NOMO-1 treated with dmso at 0.1 percent for 144 hours (cell line): ENCODE measurements around the gene SPEM2.

ENCODE experiments used
- DNase-seq: peaks from one replicate; lab custom pipeline; 2025; ENCODE audit not compliant: unreplicated experiment; lab: John Stamatoyannopoulos, UW

Gene SPEM2

DNA sequence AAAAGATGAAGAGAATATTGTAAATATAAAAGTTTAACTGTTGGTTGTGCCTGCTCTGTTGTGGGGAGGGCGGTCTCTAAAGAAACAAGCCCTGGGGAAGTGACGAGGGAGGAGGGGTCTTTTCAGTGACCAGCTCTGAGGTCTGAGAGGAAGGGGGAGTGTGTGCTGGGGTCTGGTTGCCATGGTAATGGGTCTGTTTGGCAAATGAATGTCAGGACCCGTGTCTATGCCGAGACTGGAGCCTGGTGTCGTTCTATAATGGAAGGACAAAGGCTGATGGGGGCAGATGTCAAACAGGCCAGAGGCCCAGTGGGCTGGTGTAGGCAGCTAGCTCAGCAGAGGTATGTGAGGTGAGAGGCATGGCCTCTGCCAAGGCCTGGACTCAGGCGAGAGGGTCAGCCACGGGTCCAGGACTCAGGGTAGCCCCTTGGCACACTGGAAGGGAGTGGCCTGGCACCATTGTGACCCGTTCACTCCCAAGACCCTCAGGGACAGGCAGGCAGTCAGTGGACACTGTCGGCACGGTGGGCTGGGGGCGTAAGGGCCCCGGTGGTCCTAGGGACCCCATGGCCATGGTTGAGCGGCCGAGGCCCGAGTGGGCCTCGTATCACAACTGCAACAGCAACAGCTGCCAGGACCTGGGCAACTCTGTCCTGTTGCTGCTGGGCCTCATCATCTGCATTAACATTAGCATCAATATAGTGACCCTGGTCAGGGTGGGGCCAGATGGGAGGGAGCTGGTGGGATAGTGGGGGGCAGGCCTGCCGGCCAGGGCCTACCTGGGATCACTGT, 5.4 kb upstream of the SPEM2 start, which contains the start of gene SPEM1:
Gene SPEM1, plus strand, starts transcription at position 506 of the 792 bp plus-strand sequence. Its CDS starts 61 bp downstream, at position 567.
- no peak for DNase-seq

DNA sequence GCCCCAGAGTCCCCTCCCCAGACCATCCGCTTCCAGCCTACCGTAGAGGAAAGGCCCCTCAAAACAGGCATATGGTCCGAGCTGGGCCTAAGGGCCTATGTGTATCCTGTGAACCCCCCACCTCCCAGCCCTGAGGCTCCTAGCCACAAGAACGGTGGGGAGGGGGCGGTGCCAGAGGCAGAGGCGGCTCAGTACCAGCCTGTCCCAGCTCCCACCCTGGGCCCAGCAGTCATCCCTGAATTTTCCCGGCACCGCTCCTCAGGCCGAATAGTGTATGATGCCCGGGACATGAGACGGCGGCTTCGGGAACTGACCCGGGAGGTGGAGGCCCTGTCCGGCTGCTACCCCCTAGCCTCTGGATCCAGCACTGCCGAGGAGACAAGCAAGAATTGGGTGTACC, 4.2 kb upstream of the SPEM2 start:
- DNase-seq, result no peak

DNA sequence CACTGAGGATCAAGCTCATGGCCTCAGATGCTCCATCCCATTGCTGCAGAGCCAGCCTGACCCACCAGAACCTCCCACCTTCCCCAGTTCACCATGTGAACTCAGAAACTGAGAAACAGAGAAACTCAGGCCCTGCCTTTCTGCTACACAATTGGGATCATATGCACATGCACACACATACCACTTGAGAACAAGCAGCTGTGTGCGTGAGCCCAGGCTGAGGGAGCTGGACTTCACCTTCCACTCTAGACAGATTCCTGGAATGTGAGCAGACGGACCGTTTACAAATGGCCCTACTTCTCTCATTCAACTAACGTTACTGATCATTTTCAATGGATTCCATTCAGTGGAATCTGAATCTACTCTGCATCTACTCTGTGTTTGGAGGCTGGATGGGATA, 1.7 kb upstream of the SPEM2 start:
- DNase-seq, result no peak

DNA sequence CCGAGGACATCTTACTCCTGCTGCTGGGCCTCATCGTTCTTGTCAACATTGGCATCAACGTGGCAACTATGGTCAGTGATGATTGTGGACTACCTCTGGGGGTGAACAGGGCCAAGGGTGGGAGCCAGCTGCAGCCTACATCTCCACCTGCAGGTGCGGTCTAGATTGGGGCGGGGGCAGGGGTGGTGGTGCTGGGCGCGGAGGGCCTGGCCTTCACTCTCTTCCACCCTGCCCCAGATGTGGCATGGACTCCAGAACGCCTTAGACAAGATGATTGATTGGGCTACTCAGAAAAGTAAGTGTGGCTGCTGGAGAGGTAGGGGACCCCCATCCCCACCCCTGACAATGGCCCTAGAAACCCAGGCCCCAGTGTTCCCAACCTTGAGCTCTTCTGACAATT, 340 bp downstream of the SPEM2 start:
- no peak for DNase-seq

DNA sequence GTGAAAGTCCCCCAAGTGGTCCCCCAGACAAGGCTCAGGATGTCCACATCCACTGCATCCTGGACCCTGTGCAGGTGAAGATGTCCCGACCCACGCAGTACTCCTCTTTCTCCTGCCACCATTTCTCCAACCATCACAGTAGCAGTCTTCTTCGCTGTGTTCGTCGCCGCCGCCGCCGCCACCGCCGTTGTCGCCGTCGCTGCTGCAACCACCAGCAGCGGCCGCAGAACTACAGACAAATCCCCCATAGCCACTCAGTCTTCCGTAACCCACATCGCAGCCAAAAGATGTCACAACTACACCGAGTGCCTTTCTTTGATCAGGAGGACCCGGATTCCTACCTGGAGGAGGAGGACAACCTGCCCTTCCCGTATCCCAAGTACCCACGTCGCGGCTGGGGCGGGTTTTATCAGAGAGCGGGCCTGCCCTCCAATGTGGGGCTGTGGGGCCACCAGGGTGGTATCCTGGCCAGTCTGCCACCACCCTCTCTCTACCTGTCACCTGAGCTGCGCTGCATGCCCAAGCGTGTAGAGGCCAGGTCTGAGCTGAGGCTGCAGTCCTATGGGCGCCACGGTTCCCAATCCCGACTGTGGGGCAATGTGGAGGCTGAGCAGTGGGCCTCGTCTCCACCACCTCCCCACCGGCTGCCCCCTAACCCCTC, 917 bp downstream of the SPEM2 start:
- no peak for DNase-seq

DNA sequence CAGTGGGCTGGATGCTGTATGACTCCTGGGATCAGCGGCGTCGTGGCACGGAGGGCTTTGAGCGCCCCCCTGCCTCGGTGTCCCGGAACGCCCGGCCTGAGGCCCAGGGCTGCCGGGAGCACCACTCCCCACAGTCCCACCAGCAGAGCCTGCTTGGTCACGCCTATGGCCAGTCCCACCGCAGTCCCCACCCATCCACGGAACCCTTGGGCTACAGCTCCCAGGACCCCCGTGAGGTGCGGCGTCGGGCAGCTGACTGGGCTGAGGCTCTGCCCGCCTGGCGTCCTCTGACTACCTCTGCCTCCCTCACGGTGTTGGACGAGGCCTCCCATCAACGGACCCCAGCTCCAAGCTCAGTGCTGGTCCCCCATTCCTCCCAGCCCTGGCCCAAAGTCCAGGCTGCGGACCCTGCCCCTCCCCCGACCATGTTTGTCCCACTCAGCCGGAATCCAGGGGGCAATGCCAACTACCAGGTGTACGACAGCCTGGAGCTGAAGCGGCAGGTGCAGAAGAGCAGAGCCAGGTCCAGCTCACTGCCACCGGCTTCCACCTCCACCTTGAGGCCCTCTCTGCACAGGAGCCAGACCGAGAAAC, 1.6 kb downstream of the SPEM2 start:
- DNase-seq, result no peak

DNA sequence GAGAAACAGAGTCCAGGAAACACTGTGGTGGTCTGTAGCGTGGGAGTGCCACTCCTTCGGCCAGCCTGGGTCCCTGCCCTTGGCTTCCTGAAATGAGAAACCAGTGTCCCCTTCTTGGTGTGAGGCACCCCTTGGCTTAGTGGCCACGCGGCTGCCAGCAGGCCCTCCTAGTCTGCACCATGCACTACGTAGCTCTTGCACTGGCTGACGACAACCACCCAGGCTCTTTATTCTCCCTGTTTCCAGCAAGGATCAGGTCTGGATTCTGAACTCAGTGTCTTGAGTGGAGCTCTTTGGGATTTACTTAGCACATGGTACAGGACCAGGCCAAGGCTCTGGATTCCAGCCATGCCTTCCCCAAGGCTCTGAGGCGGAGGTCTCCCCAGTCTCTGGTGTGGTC, 2.1 kb downstream of the SPEM2 start:
- DNase-seq, result no peak

DNA sequence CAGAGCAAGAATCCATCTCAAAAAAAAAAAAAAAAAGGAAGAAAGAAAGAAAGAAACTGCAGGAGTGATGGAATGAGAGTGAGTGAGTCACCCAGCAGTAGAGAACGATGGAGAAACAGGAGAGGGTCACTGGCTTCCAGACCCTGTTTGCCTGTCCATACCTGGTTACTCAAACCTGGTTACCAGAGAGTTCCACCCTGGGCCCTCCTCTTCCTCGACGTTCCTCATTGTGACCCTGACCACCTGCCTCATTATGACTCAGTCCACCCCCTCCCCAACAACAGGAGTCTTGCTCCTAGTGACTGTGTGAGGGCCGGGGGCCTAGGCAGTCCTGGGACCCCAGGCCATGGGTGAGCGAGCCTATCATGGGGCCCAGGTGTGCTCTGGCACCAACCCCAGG, 3.1 kb downstream of the SPEM2 start, which contains the start of gene SPEM3:
Gene SPEM3, plus strand, starts transcription at position 301 of the 400 bp plus-strand sequence. Its CDS starts 46 bp downstream, at position 347.
- no peak for DNase-seq

DNA sequence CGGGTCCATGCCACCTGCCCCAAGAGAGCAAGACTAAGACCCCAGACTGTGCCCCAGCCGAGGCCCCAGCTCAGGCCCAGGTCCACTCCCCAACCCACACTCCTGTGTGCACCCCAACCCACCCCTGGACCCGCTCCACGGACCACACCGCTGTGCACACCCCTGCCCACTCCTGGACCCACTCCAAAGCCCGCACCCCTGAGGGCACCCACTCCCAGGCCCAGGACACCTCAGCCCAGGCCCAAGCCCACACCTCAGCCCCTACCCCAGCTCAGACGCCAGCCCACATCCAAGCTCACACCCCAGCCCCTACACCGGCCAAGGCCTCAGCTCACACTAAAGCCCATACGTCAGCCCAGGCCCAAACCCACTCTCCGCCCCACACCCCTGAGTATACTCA, 4.3 kb downstream of the SPEM2 start:
- DNase-seq, result no peak

DNA sequence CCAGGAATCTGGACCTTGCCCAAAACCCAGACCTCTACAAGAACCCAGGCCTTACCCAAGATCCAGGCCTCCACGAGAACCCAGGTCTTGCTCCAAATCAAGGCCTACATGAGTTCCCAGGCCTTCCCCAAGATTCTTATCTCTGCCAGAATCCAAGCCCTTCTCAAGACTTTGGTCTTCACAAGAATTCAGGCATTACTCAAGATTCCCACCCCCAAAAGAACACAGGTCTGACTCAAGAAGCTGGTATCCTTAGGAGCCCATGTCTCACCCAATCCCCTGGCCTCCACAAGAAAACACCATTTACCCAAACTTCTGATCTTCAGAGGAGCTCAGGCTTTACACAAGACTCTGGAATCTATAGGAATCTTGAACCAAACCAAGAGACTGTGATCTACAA, 5.8 kb downstream of the SPEM2 start:
- DNase-seq, result no peak

DNA sequence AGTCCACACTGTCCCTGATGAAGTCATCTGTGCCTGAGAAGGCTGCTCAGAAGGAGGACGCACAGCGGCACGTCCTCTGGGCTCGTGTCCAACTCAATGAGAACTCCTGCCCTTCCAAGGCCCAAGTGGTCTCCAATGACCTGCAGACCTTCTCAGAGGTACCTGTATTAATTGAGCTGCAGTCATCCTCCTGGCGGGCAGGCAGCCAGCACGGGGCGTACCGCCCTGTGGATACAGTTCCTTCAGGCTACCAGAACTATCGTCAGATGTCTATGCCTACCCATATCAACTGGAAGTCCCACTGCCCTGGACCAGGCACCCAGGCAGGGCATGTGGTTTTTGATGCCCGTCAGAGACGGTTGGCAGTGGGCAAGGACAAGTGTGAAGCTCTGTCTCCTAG, 6.9 kb downstream of the SPEM2 start:
- no peak for DNase-seq

DNA sequence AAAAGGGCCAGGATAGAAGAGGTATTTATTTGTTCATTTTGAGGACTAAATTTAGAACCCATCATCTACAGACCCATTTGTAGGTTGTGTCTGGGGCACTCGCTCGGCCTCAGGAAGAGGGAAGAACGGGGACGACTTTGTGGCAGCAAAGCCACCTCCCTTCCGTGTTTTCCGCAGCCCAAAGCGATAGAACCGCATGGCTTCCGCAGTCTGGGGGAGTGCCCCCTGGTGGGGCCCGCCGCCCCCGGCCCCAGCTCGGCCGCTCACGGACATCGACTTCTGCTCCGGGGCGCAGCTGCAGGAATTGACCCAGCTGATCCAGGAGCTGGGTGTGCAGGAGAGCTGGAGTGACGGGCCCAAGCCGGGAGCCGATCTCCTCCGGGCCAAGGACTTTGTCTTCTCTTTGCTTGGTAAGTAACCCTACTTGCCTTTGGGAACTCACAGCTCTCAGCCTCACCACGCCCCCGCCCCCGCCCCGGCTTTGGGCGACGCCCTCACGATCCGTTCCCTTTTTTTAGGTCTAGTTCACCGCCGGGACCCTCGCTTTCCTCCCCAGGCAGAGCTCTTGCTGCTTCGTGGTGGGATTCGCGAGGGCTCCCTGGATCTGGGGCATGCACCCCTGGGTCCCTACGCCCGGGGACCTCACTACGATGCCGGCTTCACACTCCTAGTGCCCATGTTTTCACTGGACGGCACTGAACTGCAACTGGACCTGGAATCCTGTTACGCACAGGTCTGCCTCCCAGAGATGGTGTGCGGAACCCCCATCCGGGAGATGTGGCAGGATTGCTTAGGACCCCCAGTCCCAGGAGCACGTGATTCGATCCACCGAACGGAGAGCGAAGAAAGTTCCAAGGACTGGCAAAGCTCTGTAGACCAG, 10.5 kb downstream of the SPEM2 start:
- DNase-seq, result peak; percentile 65

DNA sequence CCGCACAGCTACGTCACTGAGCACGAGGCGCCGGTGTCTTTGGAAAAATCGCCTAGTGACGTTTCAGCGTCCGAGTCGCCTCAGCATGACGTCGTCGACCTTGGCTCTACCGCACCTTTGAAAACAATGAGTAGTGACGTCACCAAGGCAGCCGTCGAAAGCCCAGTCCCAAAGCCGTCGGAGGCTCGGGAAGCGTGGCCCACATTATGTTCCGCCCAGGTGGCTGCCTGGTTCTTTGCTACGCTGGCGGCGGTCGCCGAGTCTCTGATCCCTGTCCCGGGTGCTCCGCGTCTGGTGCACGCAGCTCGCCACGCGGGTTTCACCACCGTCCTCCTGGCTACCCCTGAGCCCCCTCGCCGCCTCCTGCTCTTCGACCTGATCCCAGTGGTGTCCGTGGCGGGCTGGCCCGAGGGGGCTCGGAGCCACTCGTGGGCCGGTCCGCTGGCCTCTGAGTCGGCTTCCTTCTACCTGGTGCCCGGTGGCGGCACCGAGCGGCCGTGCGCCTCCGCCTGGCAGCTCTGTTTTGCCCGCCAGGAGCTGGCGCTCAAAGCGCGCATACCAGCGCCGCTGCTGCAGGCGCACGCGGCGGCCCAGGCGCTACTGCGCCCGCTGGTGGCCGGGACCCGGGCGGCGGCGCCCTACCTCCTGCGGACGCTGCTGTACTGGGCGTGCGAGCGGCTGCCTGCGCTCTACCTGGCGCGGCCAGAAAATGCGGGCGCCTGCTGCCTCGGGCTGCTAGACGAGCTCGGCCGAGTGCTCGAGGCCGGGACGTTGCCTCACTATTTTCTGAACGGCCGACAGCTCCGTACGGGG, 11.3 kb downstream of the SPEM2 start:
- DNase-seq, result peak; percentile 52

DNA sequence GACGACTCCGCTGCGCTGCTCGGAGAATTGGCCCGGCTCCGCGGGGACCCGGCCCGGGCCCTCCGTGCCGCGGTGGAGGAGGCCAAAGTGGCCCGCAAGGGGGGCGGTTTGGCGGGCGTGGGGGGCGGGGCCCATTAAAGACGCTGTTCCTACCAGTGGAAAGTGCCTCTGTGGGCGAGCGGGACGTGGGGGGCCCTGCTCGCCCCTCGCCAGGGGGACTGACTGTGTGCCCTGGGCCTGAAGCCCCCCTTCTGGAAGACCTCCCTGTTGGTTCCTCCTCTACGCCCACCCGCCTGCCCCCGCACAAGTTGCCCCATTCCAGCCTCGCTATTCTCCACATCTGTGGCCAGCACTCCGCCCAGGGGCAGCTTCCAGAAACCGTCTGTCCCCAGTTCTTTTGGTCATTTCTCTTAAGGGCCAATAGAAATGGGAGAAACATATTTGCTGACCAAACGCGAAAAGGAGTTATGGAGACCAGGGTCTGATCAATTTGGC, 12.0 kb downstream of the SPEM2 start:
- DNase-seq, result no peak

DNA sequence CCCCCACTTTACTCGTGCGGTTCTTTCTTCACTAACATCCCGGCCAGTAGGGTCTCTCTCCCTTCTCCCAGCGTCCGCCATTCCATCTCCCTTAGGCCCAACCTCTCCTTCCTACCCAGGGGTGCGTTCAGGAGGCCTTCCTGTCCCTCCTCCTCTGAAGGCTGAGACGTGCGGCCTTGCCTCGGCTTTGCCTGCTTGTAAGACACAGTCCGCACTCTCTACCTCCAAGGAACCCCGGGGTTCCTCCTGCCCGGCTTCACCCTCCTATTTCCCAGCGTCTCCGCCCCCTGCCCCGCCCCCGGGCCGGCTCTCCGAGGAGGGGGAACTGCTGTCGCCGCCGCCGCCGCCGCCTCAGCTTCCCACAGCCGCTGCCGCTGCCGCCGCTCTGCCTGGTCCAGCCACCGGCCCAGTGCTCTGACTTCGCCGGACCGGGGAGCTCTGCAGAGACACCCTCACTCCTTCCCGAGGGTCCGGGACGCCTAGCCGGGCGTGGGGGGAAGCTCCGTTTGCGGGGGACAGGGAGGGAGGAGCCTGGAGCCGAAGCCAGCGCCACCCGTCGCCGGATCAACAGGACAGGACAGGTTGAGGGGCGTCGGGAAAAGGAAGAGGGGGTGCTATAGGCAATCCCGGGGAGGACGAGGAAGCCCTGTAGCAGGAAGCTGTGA, 12.7 kb downstream of the SPEM2 start:
- peak; percentile 32 for DNase-seq

DNA sequence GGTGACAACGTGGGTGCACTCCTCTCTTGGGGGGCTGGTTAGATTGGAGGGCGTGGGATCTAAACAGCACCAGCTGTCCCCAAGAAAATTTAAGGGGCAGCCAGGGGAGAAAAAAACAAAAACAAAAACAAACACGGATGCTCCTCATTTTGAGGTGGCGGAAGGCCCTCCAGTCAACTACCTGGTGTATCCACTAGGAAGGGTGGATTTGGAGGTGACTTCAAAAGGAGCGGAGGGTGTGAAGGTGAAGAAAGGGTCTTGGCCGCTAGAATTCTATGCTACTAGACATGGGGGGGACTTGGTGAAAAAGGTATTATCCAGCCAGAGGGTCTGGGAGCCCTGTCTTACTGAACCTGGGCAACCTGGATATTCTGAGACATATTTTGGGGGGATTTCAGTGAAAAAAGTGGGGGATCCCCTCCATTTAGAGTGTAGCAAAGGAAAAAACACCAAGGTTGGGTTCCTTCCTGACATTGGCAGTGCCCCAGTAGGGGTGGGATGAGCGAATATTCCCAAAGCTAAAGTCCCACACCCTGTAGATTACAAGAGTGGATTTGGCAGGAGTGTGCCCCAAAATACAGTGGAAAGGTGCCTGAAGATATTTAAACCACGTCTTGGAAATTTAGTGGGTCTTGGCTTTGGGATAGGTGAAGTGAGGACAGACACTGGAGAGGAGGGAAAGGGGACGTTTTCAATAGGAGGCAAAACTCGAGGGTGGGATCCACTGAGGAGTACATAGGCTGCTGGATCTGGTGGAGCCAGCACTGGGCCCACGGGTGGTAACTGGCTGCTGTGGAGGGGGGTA, 13.4 kb downstream of the SPEM2 start:
- DNase-seq, result no peak

DNA sequence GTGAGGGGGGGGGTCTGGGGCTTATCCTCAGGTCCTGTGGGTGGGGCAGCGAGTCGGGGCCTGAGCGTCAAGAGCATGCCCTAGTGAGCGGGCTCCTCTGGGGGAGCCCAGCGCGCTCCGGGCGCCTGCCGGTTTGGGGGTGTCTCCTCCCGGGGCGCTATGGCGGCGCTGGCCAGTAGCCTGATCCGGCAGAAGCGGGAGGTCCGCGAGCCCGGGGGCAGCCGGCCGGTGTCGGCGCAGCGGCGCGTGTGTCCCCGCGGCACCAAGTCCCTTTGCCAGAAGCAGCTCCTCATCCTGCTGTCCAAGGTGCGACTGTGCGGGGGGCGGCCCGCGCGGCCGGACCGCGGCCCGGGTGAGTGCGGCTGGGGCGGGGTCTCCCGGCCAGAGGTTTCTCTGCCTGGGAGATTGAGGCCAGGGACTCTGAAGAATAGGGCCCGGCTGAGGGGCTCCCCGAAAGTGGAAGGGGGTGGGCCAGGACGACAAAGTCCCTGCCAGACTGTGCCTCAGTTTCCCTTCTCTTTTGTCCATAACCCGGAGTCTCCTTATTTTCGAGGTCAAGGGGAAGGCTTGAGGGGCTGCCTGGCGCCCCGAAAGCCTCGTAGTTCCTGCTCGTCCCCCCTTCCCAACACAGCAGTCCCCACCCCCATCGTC, 14.2 kb downstream of the SPEM2 start, which contains the start of gene FGF11:
Gene FGF11, plus strand, starts transcription at position 51 of the 651 bp plus-strand sequence. Its CDS starts 109 bp downstream, at position 160.
- no peak for DNase-seq
